ENCODE data around the gene VSTM1.

GRCh38 chr19:53999694-54000093 lies 64.0 kb downstream of the VSTM1 start:
- no peak for TF ChIP-seq POLR2AphosphoS5 (IDR thresholded peaks at IDR 0.05; ENCODE audit: insufficient read depth, low read depth, low read length)
- no peak for TF ChIP-seq POLR2A (IDR thresholded peaks at IDR 0.05; ENCODE audit: low read depth, low read length)
